ENCODE measurements around the gene CTSC. TPM values are rescaled to one million over a fixed set of nuclear protein-coding genes. Genes with fewer than 3 reads are reported as not detected.
A peak's percentile ranks its signal among the peaks of the same experiment; 100 is the strongest.

CTSC gene
- polyA plus RNA-seq, 3 donors, result 239 to 275 (median 265) TPM

DNA sequence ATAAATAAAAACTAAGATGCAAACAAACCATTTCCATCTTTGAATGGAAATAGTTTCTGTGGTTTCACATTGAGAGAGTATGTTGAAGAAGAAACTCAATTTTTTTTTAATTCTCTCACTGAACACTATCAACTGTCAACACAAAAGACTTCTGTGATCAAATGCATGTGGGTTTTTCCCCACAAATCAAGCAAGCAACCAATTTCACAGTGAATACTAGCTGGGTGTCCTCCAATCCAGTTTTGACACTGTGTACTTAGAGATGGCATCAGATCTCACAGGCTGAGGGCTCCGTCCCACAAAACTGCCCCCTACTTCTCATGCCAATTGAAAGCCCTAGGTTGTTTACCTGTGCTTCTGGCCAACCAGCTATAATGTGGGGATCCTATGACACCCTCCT lies 34.5 kb downstream of the CTSC start:
- DNase-seq (ENCODE audit: extremely low read depth in 1 of 11, low read depth in 9 of 11, low spot score in 4 of 11), result no peak

DNA sequence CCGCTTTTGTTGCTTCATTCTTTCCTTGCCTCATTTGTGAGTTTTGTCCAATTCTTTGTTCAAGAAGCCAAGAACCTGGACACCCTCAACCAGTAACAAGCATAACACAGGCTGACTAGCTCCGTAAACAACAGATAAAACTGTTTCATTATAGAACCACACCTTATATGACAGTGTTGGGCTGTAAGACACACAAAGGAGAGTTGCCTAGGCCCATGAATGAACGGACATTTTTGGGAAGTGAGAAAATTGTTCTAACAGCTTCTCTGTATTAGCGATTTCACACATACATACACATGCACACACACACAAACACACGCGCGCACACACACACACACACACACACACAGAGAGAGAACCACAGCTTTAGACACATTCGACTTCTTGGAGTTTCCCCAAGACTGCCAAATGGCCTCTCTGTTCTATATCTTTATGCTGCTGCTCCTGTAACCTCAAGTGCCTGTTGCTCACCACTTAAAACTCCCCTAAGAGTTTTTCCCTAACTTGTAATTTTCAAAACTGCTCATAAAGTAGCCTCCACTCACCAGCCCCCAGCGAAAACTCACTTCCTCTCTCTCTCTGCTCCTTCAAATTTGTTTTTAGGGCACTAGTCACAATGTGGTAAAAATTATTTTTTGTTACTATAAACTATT lies 35.9 kb downstream of the CTSC start:
- no peak for DNase-seq (ENCODE audit: extremely low read depth in 1 of 11, low read depth in 9 of 11, low spot score in 4 of 11)

DNA sequence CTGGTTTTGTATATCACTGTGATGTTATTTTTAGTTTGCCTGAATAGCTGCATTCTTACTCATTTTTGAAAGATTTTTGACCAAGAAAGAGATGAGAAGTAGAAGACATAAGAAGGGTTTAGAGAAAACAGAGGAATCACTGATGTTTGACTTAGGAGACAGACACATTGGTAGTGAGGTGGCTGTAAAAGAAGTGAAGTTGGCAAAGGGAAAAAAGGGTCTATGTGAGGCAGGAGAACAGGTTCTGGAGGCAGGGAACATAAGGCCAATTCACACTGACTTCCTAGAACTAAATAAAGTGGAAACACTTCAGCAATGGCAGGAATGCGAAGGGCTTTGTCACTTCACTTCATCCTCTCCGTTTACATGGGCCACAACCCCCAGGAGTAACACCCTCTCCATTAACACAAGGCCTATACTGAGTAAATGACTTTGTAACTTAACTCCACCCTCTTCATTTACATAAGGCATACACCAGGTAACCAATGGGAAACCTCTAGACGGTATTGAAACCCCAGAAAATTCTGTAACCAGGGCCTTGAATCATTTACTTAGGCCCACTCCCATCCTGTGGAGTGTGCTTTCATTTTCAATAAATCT lies 36.5 kb downstream of the CTSC start:
- no peak for DNase-seq (ENCODE audit: extremely low read depth in 1 of 11, low read depth in 9 of 11, low spot score in 4 of 11)

DNA sequence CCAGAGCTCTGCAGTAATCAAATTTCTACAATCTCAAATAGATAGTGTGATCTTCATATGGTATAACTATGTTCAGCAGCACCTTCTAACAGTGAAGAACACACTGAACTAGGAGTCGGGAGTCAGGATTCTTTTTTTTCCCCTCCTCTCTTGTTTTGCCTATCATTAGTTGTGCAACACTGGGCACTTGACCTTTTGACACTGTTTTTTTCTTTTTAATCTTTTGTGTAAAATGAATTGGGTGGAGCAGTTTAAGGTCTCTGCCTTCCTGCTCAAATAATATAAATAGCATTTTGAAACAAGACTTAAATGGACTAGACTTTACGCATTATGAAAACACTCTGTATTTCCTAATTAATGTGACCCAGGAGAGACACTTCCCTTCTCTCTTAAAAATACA lies 39.7 kb downstream of the CTSC start:
- DNase-seq (ENCODE audit: extremely low read depth in 1 of 11, low read depth in 9 of 11, low spot score in 4 of 11), result no peak

DNA sequence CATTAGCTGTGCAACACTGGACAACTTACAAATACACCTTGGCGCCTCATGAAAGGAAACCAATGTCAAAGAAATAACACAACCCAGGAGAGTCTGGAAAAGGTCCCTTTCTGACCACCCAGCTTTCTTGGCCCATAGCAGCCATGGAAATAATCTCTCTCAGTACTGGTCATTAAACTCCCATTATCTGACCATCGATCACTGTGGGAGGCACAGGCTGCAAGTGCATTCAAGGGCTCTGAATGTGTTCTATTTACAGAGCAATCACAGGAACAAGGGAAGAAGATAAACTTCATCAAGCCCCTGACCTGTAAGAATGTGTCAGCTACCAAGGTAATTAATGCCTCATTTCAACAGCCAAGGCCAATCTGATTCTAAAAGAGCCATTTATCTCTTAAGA lies 40.1 kb downstream of the CTSC start:
- peak in 1 of 11 donors; percentile 53 for DNase-seq (ENCODE audit: extremely low read depth in 1 of 11, low read depth in 9 of 11, low spot score in 4 of 11)

DNA sequence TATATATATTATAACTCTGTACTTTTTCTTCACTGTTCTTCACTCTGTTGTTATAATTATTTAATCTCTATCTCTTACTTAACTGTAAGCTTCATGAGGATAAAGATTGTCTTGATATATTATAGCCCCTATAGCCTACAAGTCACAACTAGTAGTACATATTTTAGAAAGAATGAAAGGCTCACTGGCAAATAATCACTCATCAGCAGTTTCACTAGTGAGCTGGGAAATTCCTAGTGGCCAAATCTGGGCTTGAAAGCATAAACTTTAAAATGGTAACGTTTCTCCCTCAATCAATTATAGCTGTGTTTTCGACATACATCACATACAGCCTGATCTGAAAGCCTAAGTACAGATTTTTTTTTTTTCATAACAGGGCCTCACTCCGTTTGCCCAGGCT lies 42.5 kb downstream of the CTSC start:
- no peak for DNase-seq (ENCODE audit: extremely low read depth in 1 of 11, low read depth in 9 of 11, low spot score in 4 of 11)

DNA sequence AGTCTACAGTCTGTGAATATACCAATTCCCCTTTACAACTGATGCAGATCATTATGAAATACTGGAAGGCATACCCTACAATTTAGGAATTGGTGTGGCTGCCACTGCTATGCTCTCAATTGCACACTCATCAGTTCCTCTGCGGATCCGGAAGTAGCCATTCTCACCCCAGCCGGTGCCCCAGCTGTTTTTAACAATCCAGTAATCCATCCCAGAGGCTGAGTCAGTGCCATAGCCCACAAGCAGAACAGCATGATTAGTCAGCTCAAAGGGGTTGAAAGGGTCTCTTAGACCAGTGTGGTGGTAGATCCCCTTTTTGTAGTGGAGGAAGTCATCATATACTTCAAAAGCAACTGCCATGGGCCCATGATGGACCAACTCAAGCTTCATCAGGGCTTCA lies 43.6 kb downstream of the CTSC start:
- no peak for DNase-seq (ENCODE audit: extremely low read depth in 1 of 11, low read depth in 9 of 11, low spot score in 4 of 11)

DNA sequence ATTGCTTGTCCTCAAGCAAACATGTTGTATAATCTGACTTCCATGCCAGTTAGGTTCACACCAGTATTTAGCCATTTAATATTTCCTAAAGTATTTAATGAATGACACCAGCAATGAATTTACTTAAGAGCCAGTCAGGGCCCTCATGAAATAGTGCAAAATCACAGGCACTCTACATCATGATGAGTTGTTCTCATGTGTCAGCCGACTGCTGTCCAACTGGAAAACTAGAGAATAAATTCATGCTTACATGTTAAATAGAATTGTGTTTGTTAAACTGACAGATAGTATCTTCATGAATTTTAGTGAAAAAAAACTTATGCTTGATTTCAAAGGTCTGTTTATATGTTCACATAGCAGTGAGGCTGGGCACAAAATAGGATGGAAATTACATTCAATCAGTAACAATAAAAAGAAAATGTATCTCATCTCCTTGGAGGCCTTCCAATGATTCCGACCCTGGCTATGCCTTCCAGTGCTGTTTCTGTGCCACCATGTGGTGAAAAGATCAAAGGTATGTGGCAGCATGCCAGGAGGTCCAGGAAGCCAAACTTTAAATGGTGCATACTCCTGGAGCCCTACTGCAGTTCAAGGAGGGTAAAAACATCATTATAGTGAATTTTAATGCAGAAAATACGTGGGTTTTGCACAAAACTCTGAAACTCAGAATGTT lies 45.2 kb downstream of the CTSC start:
- peak in 1 of 11 donors; percentile 18 for DNase-seq (ENCODE audit: extremely low read depth in 1 of 11, low read depth in 9 of 11, low spot score in 4 of 11)

DNA sequence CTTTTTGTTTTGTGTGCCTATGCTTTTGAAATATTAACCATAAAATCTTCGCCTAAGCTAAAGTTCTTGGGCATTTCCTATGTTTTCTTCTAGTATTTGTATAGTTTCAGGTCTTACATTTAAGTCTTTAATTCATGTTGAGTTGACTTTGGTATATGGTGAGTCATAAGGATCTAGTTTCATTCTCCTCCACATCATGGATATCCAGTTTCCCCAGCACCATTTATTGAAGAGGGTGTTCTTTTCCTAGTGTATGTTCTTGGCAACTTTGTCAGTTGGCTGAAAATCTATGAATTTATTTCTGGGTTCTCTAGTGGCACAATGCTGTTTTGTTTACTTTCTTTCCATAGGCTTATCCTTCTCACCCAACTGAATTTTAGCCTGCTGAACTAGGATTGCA lies 49.0 kb downstream of the CTSC start:
- no peak for DNase-seq (ENCODE audit: extremely low read depth in 1 of 11, low read depth in 9 of 11, low spot score in 4 of 11)

DNA sequence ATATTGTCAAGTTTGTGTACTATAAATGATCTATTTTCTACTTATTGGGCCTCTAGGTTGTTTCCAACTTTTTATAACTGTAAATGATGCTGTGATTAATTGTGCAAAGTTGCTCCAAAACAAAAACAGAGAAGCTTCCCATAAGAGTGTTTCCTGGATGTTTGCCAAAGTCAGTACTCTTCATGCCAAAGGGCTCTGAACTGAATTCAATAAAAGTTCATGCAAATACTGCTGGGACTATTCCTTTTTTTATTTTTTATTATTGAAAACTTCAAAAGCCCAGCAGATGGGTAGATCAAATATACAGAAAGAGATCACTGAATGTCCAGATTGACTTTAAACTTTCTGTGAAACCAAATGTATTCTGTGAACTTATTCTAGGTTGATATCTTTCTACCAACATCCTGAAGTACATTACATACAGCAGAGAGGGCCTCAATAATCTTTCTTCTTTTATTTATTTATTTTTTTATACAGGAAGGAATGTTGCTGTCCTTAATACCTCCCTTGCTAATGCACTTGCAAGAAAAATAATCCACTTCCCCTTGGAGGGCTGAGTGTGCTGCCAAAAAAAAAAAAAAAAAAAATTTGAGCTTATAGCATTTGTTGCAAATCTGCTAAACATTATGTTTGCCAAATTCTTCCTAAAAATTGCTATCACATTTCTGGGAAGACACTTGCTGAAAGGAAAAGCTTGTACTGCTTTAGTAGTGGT lies 53.0 kb downstream of the CTSC start:
- DNase-seq (ENCODE audit: extremely low read depth in 1 of 11, low read depth in 9 of 11, low spot score in 4 of 11), result peak in 8 of 11 donors; percentile 42 to 70 (median 55)

DNA sequence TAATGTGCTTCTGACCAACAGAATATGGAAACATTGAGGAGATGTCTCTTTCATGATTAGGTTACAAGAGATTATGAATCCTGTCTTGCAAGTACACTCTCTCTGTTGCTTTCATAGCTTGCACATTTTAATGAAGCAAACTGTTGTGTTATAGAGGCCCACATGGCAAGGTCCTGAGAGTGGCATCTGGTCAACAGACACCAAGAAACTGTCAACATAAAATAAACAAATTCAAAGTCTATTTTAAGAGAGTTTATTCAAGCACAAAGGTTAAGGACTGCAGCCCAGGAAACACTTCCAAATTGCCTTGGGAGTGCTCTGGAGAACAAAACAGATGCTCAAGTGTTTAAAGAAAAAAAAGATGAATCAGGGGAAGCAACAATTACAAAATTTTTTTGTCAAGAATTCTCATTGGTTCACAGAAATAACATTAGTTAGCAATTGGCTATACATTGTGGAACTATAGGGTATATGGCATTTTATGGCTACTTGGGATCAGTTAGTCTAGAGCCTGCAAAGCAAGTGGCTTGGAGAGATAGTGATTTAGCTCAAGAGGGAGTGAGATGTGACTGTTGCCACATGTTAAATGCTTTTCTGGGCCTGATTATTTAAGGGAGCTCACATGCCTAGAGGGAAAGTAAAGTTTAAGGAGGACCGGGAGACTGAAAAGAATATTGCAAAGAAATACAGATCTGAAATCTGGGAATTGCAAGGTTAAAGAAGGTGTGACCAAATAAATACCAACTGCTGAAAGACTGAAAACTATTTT lies 54.6 kb downstream of the CTSC start:
- no peak for DNase-seq (ENCODE audit: extremely low read depth in 1 of 11, low read depth in 9 of 11, low spot score in 4 of 11)

DNA sequence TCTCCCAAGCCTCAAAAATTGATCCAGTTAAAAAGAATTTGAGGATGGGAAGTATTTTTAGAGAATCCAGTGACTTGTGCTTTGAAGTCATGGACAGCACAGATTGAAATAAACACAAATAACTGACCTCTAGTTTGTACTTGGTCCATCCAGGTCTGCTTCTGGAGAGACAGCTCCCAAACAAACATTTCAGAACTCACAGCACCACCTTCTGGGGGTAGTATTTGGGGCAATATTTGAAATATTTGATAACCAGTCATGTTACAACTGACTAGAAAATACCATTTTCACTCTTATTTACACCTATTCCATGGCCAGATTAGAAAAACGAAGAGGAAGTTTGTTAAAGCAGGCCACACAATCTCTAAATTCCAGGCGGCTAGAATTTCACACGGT lies 56.2 kb downstream of the CTSC start:
- no peak for DNase-seq (ENCODE audit: extremely low read depth in 1 of 11, low read depth in 9 of 11, low spot score in 4 of 11)

DNA sequence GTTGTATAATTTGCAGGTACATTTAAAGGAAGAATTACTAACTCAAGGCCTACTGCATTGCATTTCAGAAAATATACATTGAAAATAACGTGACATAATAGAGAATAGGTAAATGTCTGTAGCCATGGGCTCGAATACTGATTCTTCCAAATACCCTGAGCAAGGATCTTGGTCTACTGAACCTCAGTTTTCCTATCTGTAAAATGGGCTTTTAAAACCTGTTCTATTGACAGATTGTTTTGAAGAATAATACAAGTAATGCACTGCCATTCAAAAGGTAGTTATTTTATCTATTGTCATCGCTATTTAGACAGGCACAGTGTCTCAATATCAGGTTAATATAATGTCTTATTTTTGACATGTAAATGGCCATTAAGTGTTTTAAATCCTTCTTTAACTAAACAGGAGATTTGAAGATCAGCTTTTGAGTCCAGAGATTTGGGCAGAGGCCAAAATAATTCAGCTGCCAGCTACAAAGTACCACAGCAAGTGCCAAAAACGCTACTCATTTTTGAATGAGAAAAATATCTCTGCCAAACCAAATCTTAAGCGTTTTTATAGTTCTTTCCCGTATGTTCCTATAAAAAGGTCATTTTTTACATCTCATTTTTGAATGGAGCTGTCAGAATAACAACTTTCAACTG lies 56.7 kb downstream of the CTSC start:
- no peak for DNase-seq (ENCODE audit: extremely low read depth in 1 of 11, low read depth in 9 of 11, low spot score in 4 of 11)

DNA sequence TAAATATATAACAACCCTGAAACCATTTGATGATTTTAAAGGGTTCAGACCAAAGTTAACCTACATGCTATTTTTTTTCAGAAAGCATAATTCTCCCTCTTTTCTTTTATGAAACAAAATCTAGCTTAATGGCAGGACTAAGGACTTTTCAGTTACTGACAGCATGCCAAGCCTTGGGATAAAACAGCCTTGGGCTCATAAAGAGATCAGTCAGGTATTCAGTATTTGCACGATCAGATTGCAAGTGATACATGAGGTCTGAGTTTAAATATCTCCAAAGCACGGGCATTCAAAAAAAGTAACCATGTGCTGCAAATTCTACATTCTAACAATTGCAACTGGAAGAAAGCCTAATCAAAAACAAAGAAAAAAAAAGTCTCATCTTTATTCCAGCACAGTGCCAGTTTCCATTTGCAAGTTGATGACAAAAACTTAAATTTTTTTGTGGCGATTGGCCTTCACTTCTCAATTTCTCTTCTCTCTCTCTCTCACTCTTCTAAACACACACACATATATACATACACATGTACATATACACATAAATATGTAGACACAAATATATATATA lies 60.1 kb downstream of the CTSC start:
- DNase-seq (ENCODE audit: extremely low read depth in 1 of 11, low read depth in 9 of 11, low spot score in 4 of 11), result no peak

DNA sequence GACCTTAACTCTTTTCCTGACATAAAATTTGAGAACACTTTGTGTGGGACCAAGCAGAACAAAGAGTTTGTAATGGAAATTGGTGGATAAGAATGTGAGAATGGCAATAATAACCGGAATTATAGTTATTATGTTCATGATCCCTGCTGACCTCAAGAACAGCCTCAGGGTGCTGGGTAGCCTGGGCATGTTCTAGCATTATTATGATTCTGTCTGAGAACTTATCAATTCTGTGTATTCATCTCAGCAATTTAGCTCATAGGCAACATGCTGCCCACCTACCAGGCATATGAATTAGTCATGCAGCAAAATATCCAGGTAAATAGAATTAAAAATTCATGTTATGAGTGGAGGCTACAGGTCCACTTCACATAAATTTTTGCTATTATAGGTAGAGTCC lies 61.9 kb downstream of the CTSC start:
- DNase-seq (ENCODE audit: extremely low read depth in 1 of 11, low read depth in 9 of 11, low spot score in 4 of 11), result no peak

DNA sequence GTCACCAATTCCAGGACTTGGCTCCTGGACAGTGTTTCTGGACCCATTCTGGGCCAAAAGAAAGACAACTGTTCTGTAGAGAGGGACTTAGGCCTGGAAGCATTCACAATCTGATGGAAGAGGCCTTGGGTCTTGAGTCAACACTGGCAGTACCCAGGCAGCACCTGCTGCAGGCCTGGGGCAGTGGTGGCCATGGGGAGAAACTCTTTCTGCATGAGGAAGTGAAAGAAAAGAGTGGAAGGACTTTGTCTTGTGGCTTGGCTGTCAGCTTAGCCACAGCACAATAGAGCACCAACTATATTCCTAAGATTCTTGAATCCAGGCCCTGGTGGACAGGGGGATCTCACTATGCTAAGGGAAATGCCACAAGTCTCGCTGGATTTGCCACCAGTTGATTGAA lies 70.6 kb downstream of the CTSC start:
- DNase-seq (ENCODE audit: extremely low read depth in 1 of 11, low read depth in 9 of 11, low spot score in 4 of 11), result no peak

DNA sequence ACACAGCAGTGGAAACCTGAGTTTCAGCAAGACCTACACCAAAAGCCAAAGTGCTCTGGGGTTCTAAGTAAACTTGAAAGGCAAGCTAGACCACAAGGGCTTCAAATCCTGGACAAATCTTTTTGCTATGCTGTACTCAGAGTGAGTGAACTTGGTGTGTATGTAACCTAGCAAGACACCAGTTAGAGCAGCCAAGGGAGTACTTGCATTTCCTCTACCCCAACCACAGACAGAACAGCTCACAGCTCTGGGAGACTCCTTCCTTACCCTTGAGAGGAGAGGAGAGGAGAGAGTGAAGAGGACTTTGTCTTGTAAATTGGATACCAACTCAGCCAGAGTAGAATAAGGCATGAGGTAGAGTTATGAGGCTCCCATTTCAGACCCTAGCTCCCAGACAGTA lies 71.4 kb downstream of the CTSC start:
- no peak for DNase-seq (ENCODE audit: extremely low read depth in 1 of 11, low read depth in 9 of 11, low spot score in 4 of 11)

DNA sequence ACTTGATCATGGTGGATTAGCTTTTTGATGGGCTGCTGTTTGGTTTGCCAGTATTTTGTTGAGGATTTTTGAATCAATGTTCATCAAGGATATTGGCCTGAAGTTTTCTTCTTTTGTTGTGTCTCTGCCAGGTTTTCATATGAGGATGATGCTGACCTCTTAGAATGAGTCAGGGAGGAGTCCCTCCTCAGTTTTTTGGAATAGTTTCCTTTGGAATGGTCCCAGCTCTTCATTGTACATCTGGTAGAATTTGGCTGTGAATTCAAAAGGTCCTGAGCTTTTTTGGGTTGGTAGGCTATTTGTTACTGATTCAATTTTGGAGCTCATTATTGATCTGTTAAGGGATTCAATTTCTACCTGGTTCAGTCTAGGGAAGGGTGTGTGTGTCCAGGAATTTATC lies 78.1 kb downstream of the CTSC start:
- DNase-seq (ENCODE audit: extremely low read depth in 1 of 11, low read depth in 9 of 11, low spot score in 4 of 11), result no peak

DNA sequence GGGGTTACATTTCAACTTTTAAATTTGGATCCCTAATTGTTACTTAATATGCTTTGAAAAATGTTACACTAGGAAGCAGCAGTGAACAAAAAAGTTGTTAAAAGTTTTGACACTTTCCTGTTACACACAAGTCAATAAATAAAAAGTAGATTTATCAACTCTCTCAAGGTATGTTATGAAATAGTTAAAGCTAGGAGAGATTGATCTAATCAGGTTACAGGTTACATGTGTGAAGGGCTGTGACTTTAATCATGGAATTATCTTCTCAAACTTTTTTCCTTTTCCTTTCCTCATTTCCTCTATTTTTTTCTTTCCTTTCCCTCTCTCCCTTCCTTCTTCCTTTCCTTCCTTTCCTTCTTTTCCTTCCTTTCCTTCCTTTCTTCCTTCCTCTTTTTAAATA lies 85.3 kb downstream of the CTSC start:
- DNase-seq (ENCODE audit: extremely low read depth in 1 of 11, low read depth in 9 of 11, low spot score in 4 of 11), result no peak

All from renal cortex interstitium (tissue), 11 donors.